Progenitor cell of endocrine pancreas (in vitro differentiated cells): ENCODE data around the gene AKNAD1. TPM values are rescaled to one million over a fixed set of nuclear protein-coding genes. Genes with fewer than 3 reads are reported as not detected.
A peak's percentile ranks its signal among the peaks of the same experiment; 100 is the strongest.

Source experiments
- DNase-seq: peaks from one replicate; pipeline ENCODE4 v3.0.0; 2021; ENCODE audit warnings: low spot score; ENCODE audit not compliant: unreplicated experiment
- H3K27ac Mint-ChIP-seq: 2 replicates; pipeline ENCODE4 v1.8.0; 2021; ENCODE audit warnings: mild to moderate bottlenecking, moderate library complexity, mixed read lengths
- H3K27me3 Mint-ChIP-seq: 2 replicates; pipeline ENCODE4 v1.8.0; 2021; ENCODE audit warnings: mixed read lengths
- H3K36me3 Mint-ChIP-seq: 2 replicates; pipeline ENCODE4 v1.8.0; 2022; ENCODE audit warnings: mixed read lengths; ENCODE audit not compliant: insufficient read depth
- H3K4me1 Mint-ChIP-seq: 2 replicates; pipeline ENCODE4 v1.8.0; 2021; ENCODE audit warnings: low read depth, mixed read lengths
- H3K4me3 Mint-ChIP-seq: 2 replicates; pipeline ENCODE4 v1.8.0; 2021; ENCODE audit warnings: low read depth, mild to moderate bottlenecking, moderate library complexity, mixed read lengths
- H3K9me3 Mint-ChIP-seq: 2 replicates; pipeline ENCODE4 v1.8.0; 2021; ENCODE audit warnings: low read depth, mixed read lengths
- CTCF ChIP-seq: fragments of 200-600 bp; sonication (generic); IDR thresholded peaks from one replicate; pipeline ENCODE4 v1.5.0; 2021; ENCODE audit warnings: antibody characterized with exemption, mild to moderate bottlenecking; ENCODE audit not compliant: unreplicated experiment
- long read RNA-seq: library from polyadenylated mRNA; unstranded; transcript quantifications from one replicate; pipeline ENCODE4 v2.0.0, GENCODE V29; 2020
- total RNA-seq: library from RNA; stranded (reverse); gene quantifications from 2 replicates; pipeline ENCODE4 v1.2.1, GENCODE V29; 2021

The AKNAD1 gene, protein sequence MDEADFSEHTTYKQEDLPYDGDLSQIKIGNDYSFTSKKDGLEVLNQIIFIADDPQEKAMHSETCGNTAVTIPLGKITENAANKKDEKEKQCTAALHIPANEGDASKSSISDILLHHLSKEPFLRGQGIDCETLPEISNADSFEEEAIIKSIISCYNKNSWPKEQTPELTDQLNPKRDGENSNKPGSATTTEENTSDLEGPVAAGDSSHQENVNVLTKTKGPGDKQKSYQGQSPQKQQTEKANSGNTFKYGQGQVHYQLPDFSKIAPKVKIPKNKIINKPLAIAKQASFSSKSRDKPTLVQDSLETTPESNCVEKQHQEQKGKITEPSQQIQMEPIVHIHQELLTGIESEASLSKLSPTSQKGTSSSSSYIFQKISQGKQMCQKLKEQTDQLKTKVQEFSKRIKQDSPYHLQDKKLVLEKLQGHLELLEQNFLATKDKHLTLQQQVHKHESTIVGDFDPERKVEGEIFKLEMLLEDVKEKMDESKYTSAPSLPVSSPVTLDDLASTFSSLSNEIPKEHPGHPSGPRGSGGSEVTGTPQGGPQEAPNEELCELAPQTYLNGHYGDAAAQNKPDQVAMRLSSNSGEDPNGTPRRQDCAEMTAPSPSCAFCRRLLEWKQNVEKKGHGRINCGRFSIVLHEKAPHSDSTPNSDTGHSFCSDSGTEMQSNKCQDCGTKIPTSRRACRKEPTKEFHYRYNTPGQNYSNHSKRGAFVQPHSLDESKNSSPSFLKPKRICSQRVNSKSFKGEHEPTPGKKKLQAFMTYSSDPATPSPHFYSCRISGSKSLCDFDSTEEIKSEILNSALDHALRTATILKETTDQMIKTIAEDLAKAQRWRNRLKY
- not detected in 2 replicates for total RNA-seq
- long read RNA-seq, result 0 reads

DNA sequence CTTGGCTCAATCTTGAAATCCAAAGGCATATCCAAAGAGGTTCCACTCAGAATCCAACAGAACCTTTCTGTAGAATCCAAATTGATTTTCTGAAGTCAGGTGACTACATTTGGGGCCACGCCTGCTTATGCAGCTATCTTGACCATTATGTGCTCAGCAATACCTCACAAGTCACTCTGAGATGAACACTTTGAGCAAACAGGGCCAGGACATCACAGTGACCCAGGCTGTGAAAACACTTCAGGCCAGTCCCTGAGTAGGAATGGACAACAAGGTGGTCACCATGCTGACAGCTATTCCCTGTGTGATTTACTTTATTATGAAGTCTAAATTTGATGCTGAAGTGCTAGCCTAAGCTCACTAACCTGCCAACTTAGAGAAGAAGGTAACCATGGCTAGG lies at the start of gene AKNAD1:
Gene AKNAD1 (minus strand): TSS at position 101 of the 400 bp plus-strand sequence. CDS start 4,430 bp downstream, outside the sequence.
- H3K4me1 Mint-ChIP-seq, result no peaks in the 10 kb centered on the region
- DNase-seq, result no peak
- H3K27me3 Mint-ChIP-seq, result peaks cover 3% of the 10 kb centered on the region
- no peak for TF ChIP-seq CTCF
- no peaks in the 10 kb centered on the region for H3K36me3 Mint-ChIP-seq
- no peak within 1 kb of the TSS for H3K4me3 Mint-ChIP-seq
- H3K27ac Mint-ChIP-seq, result no peak within 1 kb of the TSS
- H3K9me3 Mint-ChIP-seq, result no peaks in the 10 kb centered on the region

DNA sequence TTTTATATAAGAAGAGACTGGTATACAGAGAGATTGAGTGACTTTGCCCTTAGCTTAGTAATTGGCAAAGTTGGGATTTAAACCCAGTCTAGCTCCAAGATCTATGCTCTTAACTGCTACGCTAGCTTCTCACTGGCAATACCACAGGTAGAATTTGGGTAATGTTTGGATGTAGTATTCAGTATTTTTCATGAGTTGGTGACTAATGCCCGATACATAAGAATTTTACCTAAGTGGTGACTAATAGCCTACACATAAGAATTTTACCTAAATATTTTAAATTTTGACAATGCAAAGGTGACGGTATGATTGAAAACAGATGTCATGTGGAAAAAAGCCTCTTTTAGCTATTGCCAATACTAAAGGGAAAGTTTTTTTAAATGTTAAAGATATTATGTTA lies 44.2 kb upstream of the AKNAD1 start:
- H3K36me3 Mint-ChIP-seq, result peaks cover 1% of the 10 kb centered on the region
- no peak for DNase-seq
- H3K27ac Mint-ChIP-seq, result no peak overlapping the region
- TF ChIP-seq CTCF, result no peak
- H3K27me3 Mint-ChIP-seq, result no peaks in the 10 kb centered on the region
- no peak overlapping the region for H3K4me3 Mint-ChIP-seq
- H3K4me1 Mint-ChIP-seq, result no peaks in the 10 kb centered on the region
- no peaks in the 10 kb centered on the region for H3K9me3 Mint-ChIP-seq

DNA sequence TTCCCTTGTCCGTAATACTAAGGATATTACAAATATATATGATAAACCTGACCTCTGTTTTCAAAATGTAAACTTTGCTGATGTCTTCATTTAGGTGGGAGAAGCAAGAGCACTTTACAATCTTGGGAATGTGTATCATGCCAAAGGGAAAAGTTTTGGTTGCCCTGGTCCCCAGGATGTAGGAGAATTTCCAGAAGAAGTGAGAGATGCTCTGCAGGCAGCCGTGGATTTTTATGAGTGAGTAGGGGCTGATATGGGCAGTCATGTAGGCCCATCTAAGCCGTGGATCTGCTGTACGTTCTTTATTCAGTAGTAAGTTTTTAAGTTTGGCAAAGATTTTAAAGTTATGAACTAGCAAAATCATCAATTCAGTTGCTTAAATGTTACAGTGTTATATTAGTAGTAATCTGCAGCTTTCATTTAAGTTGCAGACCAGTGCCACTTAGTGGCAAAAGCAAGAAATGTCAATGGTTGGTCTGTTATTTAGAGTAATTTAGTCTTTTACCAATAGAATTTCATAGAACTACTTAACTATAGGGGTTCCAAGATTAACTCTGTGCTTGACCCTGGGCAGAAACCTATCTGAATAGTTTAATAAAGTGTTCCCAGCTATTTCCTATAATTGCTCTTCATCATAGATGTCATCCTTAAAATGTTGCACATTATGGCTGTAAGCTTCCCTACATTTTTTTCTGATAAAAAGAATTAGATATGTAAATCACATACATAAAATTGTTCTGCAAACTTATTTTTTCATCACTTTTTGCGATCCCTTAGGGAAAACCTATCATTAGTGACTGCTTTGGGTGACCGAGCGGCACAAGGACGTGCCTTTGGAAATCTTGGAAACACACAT lies 41.2 kb upstream of the AKNAD1 start:
- no peak overlapping the region for H3K4me3 Mint-ChIP-seq
- no peaks in the 10 kb centered on the region for H3K27me3 Mint-ChIP-seq
- no peak for DNase-seq
- H3K4me1 Mint-ChIP-seq, result no peaks in the 10 kb centered on the region
- TF ChIP-seq CTCF, result peak; percentile 81
- no peak overlapping the region for H3K27ac Mint-ChIP-seq
- H3K36me3 Mint-ChIP-seq, result no peaks in the 10 kb centered on the region
- H3K9me3 Mint-ChIP-seq, result no peaks in the 10 kb centered on the region

- no peak overlapping the region for H3K27ac Mint-ChIP-seq
Measured at GRCh38 chr1:108896146-108897145, 39.6 kb upstream of the AKNAD1 start.

More at GRCh38 chr1:108896146-108897145, 39.6 kb upstream of the AKNAD1 start:
- no peaks in the 10 kb centered on the region for H3K4me1 Mint-ChIP-seq
- H3K4me3 Mint-ChIP-seq, result no peak overlapping the region
- no peaks in the 10 kb centered on the region for H3K27me3 Mint-ChIP-seq
- no peak for TF ChIP-seq CTCF
- no peaks in the 10 kb centered on the region for H3K9me3 Mint-ChIP-seq
- no peak for DNase-seq
- no peaks in the 10 kb centered on the region for H3K36me3 Mint-ChIP-seq
